ENCODE data around the gene DTNB. TPM values are rescaled to one million over a fixed set of nuclear protein-coding genes. Genes with fewer than 3 reads are reported as not detected.

The DTNB gene
- polyA plus RNA-seq, 1 of the 3 experiments (the other 2 are of a cell fraction) = 15.3 TPM

GRCh38 chr2:25566094-25566493, 107.3 kb downstream of the DTNB start:
- CTCF ChIA-PET = interaction anchor here (0.8 to 3.6 kb wide), 15 partner anchors 9 to 400 kb away, joined by 3 to 20 read pairs (median 9); partner anchors contain the start of gene DNMT3A

GRCh38 chr2:25561136-25561850, 112.1 kb downstream of the DTNB start:
- Histone ChIP-seq H3K9me2 (no peaks in the 10 kb centered on the region), H3K27ac (ENCODE audit: low read depth in 2 of 2, low read length in 1 of 2) (no peak overlapping the region), H3K36me3 (replicated peaks in 1 of 2; ENCODE audit: control insufficient read depth in 1 of 2, insufficient read depth in 2 of 2, low read length in 1 of 2) (no peaks in the 10 kb centered on the region), H3K27me3 (ENCODE audit: insufficient read depth) (no peaks in the 10 kb centered on the region), H3F3A (replicated peaks; ENCODE audit: insufficient read depth) (peaks cover 7% of the 10 kb centered on the region), H3K9ac (no peak overlapping the region), H3K4me2 (no peak overlapping the region), H2AFZ (ENCODE audit: low read depth) (no peak overlapping the region), H3K4me1 (ENCODE audit: control insufficient read depth in 1 of 2, insufficient read depth in 2 of 2, low read depth in 1 of 2, low read length in 1 of 2) (peaks cover 3 to 15% of the 10 kb centered on the region in 2 experiments; a peak in 2 of 4 replicates), H3K9me3 (no peaks in the 10 kb centered on the region), H3K4me3 (ENCODE audit: low read depth in 2 of 2, low read length in 1 of 2) (no peak overlapping the region), H3K79me2 (ENCODE audit: insufficient read depth) (no peaks in the 10 kb centered on the region), H4K20me1 (ENCODE audit: insufficient read depth) (no peaks in the 10 kb centered on the region)
- DNase-seq = no peak
- POLR2A ChIA-PET = no interaction called here
- CTCF ChIA-PET = interaction anchor here (1.8 kb wide), 1 partner anchor 219 kb away, joined by 6 read pairs; the partner anchor contains the start of gene DNMT3A
- TF ChIP-seq FOXM1 (IDR thresholded peaks at IDR 0.05; ENCODE audit: low read depth) = no peak
- TF ChIP-seq RAD21 (IDR thresholded peaks at IDR 0.05; ENCODE audit: low read length) = no peak
- TF ChIP-seq MAX (IDR thresholded peaks at IDR 0.05; ENCODE audit: low read depth) = no peak
- TF ChIP-seq YY1 (IDR thresholded peaks at IDR 0.05; ENCODE audit: low read depth) = no peak
- WGBS (ENCODE audit: low lambda C conversion rate) = 91% methylated on average over 5 of the region's 5 CpGs

More at GRCh38 chr2:25566094-25566493, 107.3 kb downstream of the DTNB start:
- Histone ChIP-seq H3K79me2 (ENCODE audit: insufficient read depth) (no peaks in the 10 kb centered on the region), H2AFZ (ENCODE audit: low read depth) (no peak overlapping the region), H3K9me3 (no peaks in the 10 kb centered on the region), H3K4me1 (ENCODE audit: control insufficient read depth in 1 of 2, insufficient read depth in 2 of 2, low read depth in 1 of 2, low read length in 1 of 2) (peaks cover 0 to 7% of the 10 kb centered on the region in 2 experiments; a peak in 1 of 4 replicates), H3K36me3 (replicated peaks in 1 of 2; ENCODE audit: control insufficient read depth in 1 of 2, insufficient read depth in 2 of 2, low read length in 1 of 2) (no peaks in the 10 kb centered on the region), H4K20me1 (ENCODE audit: insufficient read depth) (no peaks in the 10 kb centered on the region), H3K27me3 (ENCODE audit: insufficient read depth) (no peaks in the 10 kb centered on the region), H3K9me2 (no peaks in the 10 kb centered on the region), H3K4me2 (no peak overlapping the region), H3K9ac (no peak overlapping the region), H3K27ac (ENCODE audit: low read depth in 2 of 2, low read length in 1 of 2) (no peak overlapping the region), H3K4me3 (ENCODE audit: low read depth in 2 of 2, low read length in 1 of 2) (no peak overlapping the region), H3F3A (replicated peaks; ENCODE audit: insufficient read depth) (no peaks in the 10 kb centered on the region)
- TF ChIP-seq CTCF (IDR thresholded peaks at IDR 0.05) (no peak), RXRA (IDR thresholded peaks at IDR 0.05; ENCODE audit: borderline replicate concordance, low read depth) (no peak), RFX5 (IDR thresholded peaks at IDR 0.05; ENCODE audit: low read length) (no peak), RCOR1 (IDR thresholded peaks at IDR 0.05; ENCODE audit: low read length) (no peak), MEF2A (IDR thresholded peaks at IDR 0.05; ENCODE audit: borderline replicate concordance, low read depth) (no peak), YY1 (IDR thresholded peaks at IDR 0.05; ENCODE audit: low read depth) (no peak), MAX (IDR thresholded peaks at IDR 0.05; ENCODE audit: low read depth) (no peak), GABPA (IDR thresholded peaks at IDR 0.05; ENCODE audit: low read depth) (no peak)
- POLR2A ChIA-PET = no interaction called here
- DNase-seq = no peak
- 92% methylated on average over 6 of the region's 6 CpGs for WGBS (ENCODE audit: low lambda C conversion rate)

Data from SK-N-SH (cell line).